ENCODE results near the gene SPAG16. TPM values are rescaled to one million over a fixed set of nuclear protein-coding genes. Genes with fewer than 3 reads are reported as not detected.

SPAG16 gene
- polyA plus RNA-seq, 1 of the 3 experiments (the other 2 are of a cell fraction), result 29.5 TPM

DNA sequence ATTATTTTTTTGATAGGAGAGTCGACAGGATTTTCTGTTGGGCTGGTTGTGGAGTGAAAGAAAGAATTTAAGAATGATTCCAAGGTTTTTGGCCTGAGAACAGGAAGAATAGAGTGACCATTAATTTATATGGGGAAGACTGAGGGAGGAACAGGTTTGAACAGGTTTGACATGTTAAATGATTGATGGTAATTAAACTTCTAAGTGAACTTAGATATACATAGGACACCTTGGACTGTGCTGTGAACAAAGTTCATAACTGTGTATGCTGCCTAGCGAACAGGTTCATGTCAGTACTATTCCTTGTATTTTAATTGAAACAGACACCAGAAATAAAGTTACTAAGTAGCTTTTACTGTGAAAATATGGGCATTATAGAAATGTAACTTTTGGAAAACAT, 212.0 kb downstream of the SPAG16 start:
- no peak for DNase-seq
- no peaks in the 10 kb centered on the region for H4K20me1 ChIP-seq (ENCODE audit: insufficient read depth)
- H3K9me3 ChIP-seq, result no peaks in the 10 kb centered on the region
- H3K4me2 ChIP-seq, result no peak overlapping the region
- H3K4me1 ChIP-seq (ENCODE audit: control insufficient read depth in 1 of 2, insufficient read depth in 2 of 2, low read depth in 1 of 2, low read length in 1 of 2), result no peaks in the 10 kb centered on the region
- ChIA-PET POLR2A (no interaction called here), CTCF (interaction anchor here (1.4 kb wide), 1 partner anchor 10 kb away, joined by 4 read pairs; no protein-coding TSS in a partner anchor)
- no peak overlapping the region for H2AFZ ChIP-seq (ENCODE audit: low read depth)
- no peak overlapping the region for H3K27ac ChIP-seq (ENCODE audit: low read depth in 2 of 2, low read length in 1 of 2)
- no peaks in the 10 kb centered on the region for H3K36me3 ChIP-seq (replicated peaks in 1 of 2; ENCODE audit: control insufficient read depth in 1 of 2, insufficient read depth in 2 of 2, low read length in 1 of 2)
- H3K27me3 ChIP-seq (ENCODE audit: insufficient read depth), result no peaks in the 10 kb centered on the region
- H3F3A ChIP-seq (replicated peaks; ENCODE audit: insufficient read depth), result no peaks in the 10 kb centered on the region
- H3K4me3 ChIP-seq (ENCODE audit: low read depth in 2 of 2, low read length in 1 of 2), result no peak overlapping the region
- no peaks in the 10 kb centered on the region for H3K9me2 ChIP-seq
- H3K79me2 ChIP-seq (ENCODE audit: insufficient read depth), result no peaks in the 10 kb centered on the region
- H3K9ac ChIP-seq, result no peak overlapping the region
- TF ChIP-seq SIN3A (IDR thresholded peaks at IDR 0.05; ENCODE audit: borderline replicate concordance, low read depth, low read length), result no peak
- no peak for TF ChIP-seq REST (IDR thresholded peaks at IDR 0.05; ENCODE audit: low read depth, low read length)
- 28% methylated on average over 2 of the region's 2 CpGs for WGBS (ENCODE audit: low lambda C conversion rate)

- Histone ChIP-seq H3K36me3 (replicated peaks in 1 of 2; ENCODE audit: control insufficient read depth in 1 of 2, insufficient read depth in 2 of 2, low read length in 1 of 2) (no peaks in the 10 kb centered on the region), H3K9me3 (no peaks in the 10 kb centered on the region), H3K9ac (no peak overlapping the region), H3K4me3 (ENCODE audit: low read depth in 2 of 2, low read length in 1 of 2) (no peak overlapping the region), H4K20me1 (ENCODE audit: insufficient read depth) (no peaks in the 10 kb centered on the region), H2AFZ (ENCODE audit: low read depth) (no peak overlapping the region), H3K79me2 (ENCODE audit: insufficient read depth) (no peaks in the 10 kb centered on the region), H3F3A (replicated peaks; ENCODE audit: insufficient read depth) (no peaks in the 10 kb centered on the region), H3K4me2 (no peak overlapping the region), H3K9me2 (no peaks in the 10 kb centered on the region), H3K27ac (ENCODE audit: low read depth in 2 of 2, low read length in 1 of 2) (no peak overlapping the region), H3K4me1 (ENCODE audit: control insufficient read depth in 1 of 2, insufficient read depth in 2 of 2, low read depth in 1 of 2, low read length in 1 of 2) (no peaks in the 10 kb centered on the region), H3K27me3 (ENCODE audit: insufficient read depth) (no peaks in the 10 kb centered on the region)
- CTCF ChIA-PET, result no interaction called here
- POLR2A ChIA-PET, result no interaction called here
- WGBS (ENCODE audit: low lambda C conversion rate), result 32% methylated on average over 1 of the region's 1 CpG
- TF ChIP-seq YY1 (IDR thresholded peaks at IDR 0.05; ENCODE audit: low read depth), result no peak
- TF ChIP-seq, protein P1, sequence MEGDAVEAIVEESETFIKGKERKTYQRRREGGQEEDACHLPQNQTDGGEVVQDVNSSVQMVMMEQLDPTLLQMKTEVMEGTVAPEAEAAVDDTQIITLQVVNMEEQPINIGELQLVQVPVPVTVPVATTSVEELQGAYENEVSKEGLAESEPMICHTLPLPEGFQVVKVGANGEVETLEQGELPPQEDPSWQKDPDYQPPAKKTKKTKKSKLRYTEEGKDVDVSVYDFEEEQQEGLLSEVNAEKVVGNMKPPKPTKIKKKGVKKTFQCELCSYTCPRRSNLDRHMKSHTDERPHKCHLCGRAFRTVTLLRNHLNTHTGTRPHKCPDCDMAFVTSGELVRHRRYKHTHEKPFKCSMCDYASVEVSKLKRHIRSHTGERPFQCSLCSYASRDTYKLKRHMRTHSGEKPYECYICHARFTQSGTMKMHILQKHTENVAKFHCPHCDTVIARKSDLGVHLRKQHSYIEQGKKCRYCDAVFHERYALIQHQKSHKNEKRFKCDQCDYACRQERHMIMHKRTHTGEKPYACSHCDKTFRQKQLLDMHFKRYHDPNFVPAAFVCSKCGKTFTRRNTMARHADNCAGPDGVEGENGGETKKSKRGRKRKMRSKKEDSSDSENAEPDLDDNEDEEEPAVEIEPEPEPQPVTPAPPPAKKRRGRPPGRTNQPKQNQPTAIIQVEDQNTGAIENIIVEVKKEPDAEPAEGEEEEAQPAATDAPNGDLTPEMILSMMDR (IDR thresholded peaks at IDR 0.05), result no peak
- TF ChIP-seq MEF2A (IDR thresholded peaks at IDR 0.05; ENCODE audit: borderline replicate concordance, low read depth), result no peak
- TF ChIP-seq RXRA (IDR thresholded peaks at IDR 0.05; ENCODE audit: borderline replicate concordance, low read depth), result no peak
- DNase-seq, result no peak
Measured at GRCh38 chr2:213500881-213501280, 216.6 kb downstream of the SPAG16 start.
